Cardiac muscle cell (in vitro differentiated cells and primary cell): ENCODE measurements around the gene GNGT2. TPM values are rescaled to one million over a fixed set of nuclear protein-coding genes. Genes with fewer than 3 reads are reported as not detected.
"Not testable (repeated sequence)": the region's sequence is repeated elsewhere in the genome, so short reads cannot be mapped to it uniquely, and the experiment has no call there.

ENCODE experiments used
- DNase-seq, 2 donors: peaks; one replicate each; pipeline versions ENCODE4 v3.0.0 to v3.0.0-alpha.2; 2010 to 2017; ENCODE audit warnings: low read depth in 1 of 2, low spot score in 1 of 2
- H3K27ac ChIP-seq: fragments of 200-600 bp; sonication (generic); 2 replicates; pipeline ENCODE4 v1.5.1; 2016
- H3K27me3 ChIP-seq: fragments of 200-600 bp; sonication (generic); 2 replicates; pipeline ENCODE4 v1.6.0; 2016; ENCODE audit warnings: control low read depth
- H3K36me3 ChIP-seq: fragments of 200-600 bp; sonication (generic); 2 replicates; pipeline ENCODE4 v1.5.1; 2016; ENCODE audit warnings: control low read depth
- H3K4me1 ChIP-seq: fragments of 200-600 bp; sonication (generic); 2 replicates; pipeline ENCODE4 v1.8.1; 2017; ENCODE audit warnings: low read depth, mild to moderate bottlenecking, mixed run types
- H3K4me3 ChIP-seq: fragments of 200-600 bp; sonication (generic); 2 replicates; pipeline ENCODE4 v1.5.1; 2016; ENCODE audit warnings: mild to moderate bottlenecking
- H3K9me3 ChIP-seq: fragments of 200-600 bp; sonication (generic); 2 replicates; pipeline ENCODE4 v1.5.1; 2017; ENCODE audit warnings: low read depth, mild to moderate bottlenecking, control low read depth
- CTCF ChIP-seq: IDR thresholded peaks from 2 replicates; pipeline ENCODE4 v1.5.1; 2012; ENCODE audit warnings: low read depth, mild to moderate bottlenecking, low read length
- polyA plus RNA-seq: library from polyadenylated mRNA; unstranded; fragments of >200 nt; fragmentation: Nextera tagmentation; extraction: Ambion mirVana; gene quantifications from 2 replicates; pipeline ENCODE4 v1.2.1, GENCODE V29; 2016
- total RNA-seq: library from RNA; depleted of rRNA; stranded (reverse); fragments of >200 nt; gene quantifications from 2 replicates; pipeline ENCODE4 v1.2.3, GENCODE V29; 2016

The GNGT2 gene
- total and polyA plus RNA-seq, 2 experiments from 2014 or later = not detected

DNA sequence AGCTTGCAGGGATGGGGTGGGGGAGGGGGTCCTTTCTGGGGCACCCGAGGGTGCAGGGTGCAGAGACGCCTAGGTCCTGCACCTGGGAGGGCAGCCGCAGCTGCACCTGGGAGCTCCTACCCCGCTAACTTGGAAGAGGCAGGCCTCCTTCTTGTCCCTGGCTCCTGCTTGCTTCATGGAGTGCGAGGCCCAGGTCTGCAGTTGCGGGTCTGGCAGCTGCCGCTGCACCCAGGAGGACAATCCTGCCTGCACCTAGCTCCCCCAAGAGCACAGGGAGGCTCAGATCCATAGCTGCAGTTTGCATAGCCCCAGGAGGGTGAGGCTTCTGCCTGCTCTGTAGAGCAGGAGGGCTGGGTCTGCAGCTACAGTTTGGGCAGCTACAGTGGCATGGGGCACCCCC is 26.6 kb downstream of the GNGT2 start:
- no peak for DNase-seq
- Histone ChIP-seq H3K4me1 (no peaks in the 10 kb centered on the region), H3K4me3 (no peak overlapping the region), H3K36me3 (no peaks in the 10 kb centered on the region), H3K27me3 (no peaks in the 10 kb centered on the region), H3K27ac (no peak overlapping the region), H3K9me3 (no peaks in the 10 kb centered on the region)
- no peak for TF ChIP-seq CTCF

DNA sequence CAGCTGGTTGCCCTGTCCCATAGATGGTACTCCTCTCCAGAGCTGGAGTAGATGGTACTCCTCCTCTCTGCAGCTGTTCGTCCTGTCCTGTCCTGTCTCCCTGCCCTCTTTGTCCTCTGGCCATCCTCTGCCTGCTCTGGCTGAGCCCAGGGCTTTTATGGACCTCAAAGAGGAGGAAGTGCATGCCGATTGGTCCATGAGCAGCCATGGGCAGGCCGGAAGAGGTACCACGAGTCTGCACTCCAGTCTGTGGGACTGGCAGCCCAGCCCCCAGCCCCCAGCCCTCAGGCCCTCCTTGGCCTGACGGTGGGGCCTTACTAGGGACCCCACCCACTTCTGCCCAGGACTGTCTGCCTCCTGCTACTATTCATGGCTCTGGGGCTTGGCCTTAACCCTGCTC is 27.0 kb downstream of the GNGT2 start:
- Histone ChIP-seq H3K27ac (no peak overlapping the region), H3K36me3 (no peaks in the 10 kb centered on the region), H3K27me3 (no peaks in the 10 kb centered on the region), H3K4me1 (no peaks in the 10 kb centered on the region), H3K9me3 (no peaks in the 10 kb centered on the region), H3K4me3 (no peak overlapping the region)
- DNase-seq = no peak
- TF ChIP-seq CTCF = no peak

GRCh38 chr17:49180998-49181635 is 29.3 kb downstream of the GNGT2 start:
- no peaks in the 10 kb centered on the region for H3K4me1 ChIP-seq
- no peak overlapping the region for H3K4me3 ChIP-seq
- DNase-seq = no peak
- H3K36me3 ChIP-seq = no peaks in the 10 kb centered on the region
- TF ChIP-seq CTCF = no peak
- peaks cover 3% of the 10 kb centered on the region for H3K9me3 ChIP-seq
- H3K27me3 ChIP-seq = no peaks in the 10 kb centered on the region
- H3K27ac ChIP-seq = no peak overlapping the region

- Histone ChIP-seq H3K4me1 (no peaks in the 10 kb centered on the region), H3K27me3 (no peaks in the 10 kb centered on the region), H3K27ac (no peak overlapping the region), H3K4me3 (no peak overlapping the region), H3K36me3 (no peaks in the 10 kb centered on the region), H3K9me3 (peaks cover 3% of the 10 kb centered on the region)
- peak; percentile 91 for TF ChIP-seq CTCF
- peak; percentile 52 to 72 for DNase-seq
Observed at GRCh38 chr17:49180303-49180702, 30.1 kb downstream of the GNGT2 start.

- H3K9me3 ChIP-seq = not testable (repeated sequence)
Observed at GRCh38 chr17:49175978-49176377, 34.4 kb downstream of the GNGT2 start.

GRCh38 chr17:49170711-49171110 is 39.7 kb downstream of the GNGT2 start:
- DNase-seq, H3K36me3 ChIP-seq, H3K27ac ChIP-seq, H3K4me1 ChIP-seq, H3K4me3 ChIP-seq, H3K9me3 ChIP-seq: not testable (repeated sequence)
- peaks cover 19% of the 10 kb centered on the region for H3K27me3 ChIP-seq

More at GRCh38 chr17:49175978-49176377, 34.4 kb downstream of the GNGT2 start:
- not testable (repeated sequence) for H3K4me3 ChIP-seq, H3K36me3 ChIP-seq, DNase-seq, H3K4me1 ChIP-seq, H3K27ac ChIP-seq, H3K27me3 ChIP-seq
